Retinal pigment epithelial cell (primary cell): ENCODE measurements around the gene BLOC1S5.

ENCODE experiments used
- DNase-seq: peaks from one replicate; pipeline ENCODE4 v3.0.0-alpha.2; 2010; ENCODE audit warnings: low read depth
- H3K4me3 ChIP-seq: 2 replicates; pipeline ENCODE4 v1.5.1; 2011; ENCODE audit warnings: mild to moderate bottlenecking, low read length, control low read depth, moderate library complexity
- TF ChIP-seq, protein P1 (sequence below): conservative IDR thresholded peaks from 2 replicates; pipeline ENCODE4 v1.5.1; 2011; ENCODE audit warnings: low read depth, low read length, control low read depth, inconsistent platforms

The BLOC1S5 gene

DNA sequence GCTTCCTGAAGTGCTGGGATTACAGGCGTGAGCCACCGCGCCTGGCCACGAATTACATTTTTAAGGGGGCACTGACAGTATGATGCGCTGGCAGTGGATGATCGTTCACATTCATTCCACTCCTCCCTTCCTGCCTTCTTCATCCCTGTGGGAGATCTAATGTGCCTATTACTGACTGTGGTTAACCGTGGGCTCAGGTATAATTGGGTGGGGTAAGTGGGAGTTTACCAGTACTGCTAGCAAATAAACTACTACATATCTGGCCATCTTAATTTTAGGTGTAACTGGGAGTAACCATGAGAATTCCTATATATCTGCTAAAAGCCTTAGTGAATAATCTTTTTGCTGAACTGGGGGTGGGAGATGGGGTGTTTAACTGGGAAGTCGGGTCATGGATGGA, 6.5 kb upstream of the BLOC1S5 start:
- H3K4me3 ChIP-seq: no peak overlapping the region
- no peak for DNase-seq
- TF ChIP-seq, protein P1, sequence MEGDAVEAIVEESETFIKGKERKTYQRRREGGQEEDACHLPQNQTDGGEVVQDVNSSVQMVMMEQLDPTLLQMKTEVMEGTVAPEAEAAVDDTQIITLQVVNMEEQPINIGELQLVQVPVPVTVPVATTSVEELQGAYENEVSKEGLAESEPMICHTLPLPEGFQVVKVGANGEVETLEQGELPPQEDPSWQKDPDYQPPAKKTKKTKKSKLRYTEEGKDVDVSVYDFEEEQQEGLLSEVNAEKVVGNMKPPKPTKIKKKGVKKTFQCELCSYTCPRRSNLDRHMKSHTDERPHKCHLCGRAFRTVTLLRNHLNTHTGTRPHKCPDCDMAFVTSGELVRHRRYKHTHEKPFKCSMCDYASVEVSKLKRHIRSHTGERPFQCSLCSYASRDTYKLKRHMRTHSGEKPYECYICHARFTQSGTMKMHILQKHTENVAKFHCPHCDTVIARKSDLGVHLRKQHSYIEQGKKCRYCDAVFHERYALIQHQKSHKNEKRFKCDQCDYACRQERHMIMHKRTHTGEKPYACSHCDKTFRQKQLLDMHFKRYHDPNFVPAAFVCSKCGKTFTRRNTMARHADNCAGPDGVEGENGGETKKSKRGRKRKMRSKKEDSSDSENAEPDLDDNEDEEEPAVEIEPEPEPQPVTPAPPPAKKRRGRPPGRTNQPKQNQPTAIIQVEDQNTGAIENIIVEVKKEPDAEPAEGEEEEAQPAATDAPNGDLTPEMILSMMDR: no peak

DNA sequence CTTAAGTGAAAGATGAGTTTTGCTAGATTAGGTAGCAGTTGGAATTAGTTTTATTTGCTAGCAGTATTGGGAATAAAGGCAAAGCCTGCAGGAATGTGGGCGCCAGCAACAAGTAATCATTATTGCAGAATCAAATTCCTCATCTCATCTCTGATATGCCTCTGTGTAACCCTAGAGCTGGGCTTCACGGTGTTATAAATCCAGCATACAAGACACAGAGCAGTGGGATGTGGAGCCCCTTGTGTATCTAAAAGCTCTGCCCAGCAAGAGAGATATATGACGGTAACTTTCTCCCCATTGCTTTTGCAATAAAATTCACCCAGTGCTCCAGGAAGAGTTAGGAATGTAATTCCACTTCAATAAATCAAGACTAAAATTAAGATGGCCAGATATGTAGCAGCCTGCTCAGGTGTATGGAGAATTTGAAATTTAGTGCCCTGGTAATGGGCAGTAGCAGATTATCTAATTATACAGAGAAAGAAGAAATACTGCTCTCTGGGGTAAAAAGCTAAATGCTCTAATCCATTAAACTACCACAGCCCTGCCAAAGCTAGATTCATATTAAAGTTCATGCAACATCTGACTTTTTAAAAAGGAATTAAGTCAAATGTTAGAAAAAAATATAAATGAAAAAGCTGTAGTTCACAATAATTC, 5.6 kb upstream of the BLOC1S5 start:
- H3K4me3 ChIP-seq: no peak overlapping the region
- TF ChIP-seq, protein P1: no peak
- no peak for DNase-seq

DNA sequence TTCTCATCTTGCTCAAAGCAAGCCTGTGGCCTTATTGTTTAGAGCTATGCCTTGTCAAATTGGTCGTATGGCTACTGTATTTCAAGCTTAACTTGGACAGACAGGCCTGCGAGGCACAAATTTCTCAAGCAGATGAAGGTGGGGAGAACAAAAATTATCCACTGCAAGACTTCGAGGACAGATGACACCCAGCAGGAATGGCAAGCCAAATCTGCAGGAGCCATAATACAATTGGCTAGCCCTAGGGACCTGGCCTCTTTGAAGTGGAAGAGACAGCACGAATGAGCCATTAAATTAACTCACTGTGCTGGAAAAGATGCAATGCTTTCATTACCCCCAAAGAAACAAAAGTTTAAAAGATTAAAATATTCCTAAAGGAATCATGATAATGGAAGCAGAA, 5.0 kb upstream of the BLOC1S5 start:
- H3K4me3 ChIP-seq: no peak overlapping the region
- TF ChIP-seq, protein P1: no peak
- no peak for DNase-seq

DNA sequence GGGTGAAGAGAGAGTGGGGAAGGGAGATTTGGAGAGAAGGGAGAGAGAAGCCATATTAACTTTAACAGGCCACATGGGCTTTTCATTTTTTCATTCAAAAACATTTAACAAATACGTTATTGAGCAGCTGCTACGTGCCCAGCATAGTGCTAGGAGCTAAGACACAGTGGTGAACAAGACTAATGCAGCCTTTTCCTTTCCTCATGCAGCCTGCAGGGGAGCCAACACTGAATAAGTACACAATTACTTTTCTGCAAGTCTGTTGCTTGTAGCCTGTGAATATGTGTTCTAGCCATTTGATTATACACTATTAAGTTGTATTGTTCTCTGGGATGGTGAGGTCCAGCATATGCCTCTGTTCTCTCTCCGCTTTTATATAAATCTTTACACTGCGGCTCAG, 1.9 kb upstream of the BLOC1S5 start:
- H3K4me3 ChIP-seq: no peak overlapping the region
- DNase-seq: no peak
- TF ChIP-seq, protein P1: no peak

DNA sequence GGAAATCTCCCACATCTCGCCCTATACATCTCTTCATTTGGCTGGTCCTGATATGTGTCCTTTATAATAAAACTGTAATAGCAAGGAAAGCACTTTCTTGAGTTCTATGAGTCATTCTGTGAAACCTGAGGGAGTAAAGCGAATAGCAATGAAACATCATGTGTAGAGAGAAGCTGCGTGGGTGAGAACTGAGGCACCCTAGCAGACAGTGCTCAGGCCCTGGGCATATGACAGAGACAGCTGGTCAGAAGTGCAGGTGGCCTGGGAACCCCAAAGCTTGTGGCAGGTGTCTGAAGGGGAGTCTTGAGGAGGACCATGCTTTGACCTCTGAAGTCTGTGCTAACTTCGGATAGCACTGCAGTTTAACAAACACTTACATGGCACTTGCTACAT, 1.3 kb upstream of the BLOC1S5 start:
- TF ChIP-seq, protein P1: no peak
- DNase-seq: no peak
- no peak overlapping the region for H3K4me3 ChIP-seq

DNA sequence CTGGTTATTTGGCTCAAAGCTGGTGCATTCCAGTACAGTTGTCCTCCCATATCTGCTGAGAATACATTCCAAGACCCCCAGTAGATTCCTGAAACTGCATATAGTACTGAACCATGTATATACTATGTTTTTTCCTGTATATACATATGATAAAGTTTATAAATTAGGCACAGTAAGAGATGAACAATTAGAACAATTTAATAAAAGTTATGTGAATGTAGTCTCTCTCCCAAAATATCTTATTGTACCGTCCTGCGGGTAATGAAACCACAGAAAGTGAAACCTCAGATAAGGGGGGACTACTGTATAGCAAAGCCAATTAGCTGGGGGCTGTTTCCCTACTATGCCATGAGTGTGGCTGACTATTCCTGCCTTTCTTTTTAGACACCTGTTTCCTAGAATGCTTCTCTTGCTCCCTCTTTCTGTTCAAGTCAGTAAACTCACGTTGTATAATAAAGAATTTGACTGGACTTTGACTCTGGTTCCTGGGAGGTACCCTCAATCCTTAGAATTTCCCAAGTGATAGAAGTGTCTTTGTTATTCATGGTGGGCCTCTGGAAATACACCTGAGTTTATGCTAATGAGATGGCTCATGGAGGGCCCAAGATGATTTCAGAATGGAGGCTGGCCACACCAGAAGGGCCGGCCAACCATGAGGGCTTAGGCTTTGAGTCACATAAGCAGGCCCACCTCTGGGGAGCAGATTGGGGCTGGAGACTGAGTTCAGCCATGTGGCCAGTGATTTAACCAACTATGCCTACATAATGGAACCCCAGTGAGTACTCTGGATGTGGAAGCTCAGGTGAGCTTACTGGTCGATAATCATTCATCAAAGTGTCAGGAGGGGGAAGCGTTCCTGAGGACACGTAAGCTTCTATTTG, 689 bp upstream of the BLOC1S5 start:
- no peak for DNase-seq
- TF ChIP-seq, protein P1: no peak
- peak overlapping the region; percentile 92 for H3K4me3 ChIP-seq

DNA sequence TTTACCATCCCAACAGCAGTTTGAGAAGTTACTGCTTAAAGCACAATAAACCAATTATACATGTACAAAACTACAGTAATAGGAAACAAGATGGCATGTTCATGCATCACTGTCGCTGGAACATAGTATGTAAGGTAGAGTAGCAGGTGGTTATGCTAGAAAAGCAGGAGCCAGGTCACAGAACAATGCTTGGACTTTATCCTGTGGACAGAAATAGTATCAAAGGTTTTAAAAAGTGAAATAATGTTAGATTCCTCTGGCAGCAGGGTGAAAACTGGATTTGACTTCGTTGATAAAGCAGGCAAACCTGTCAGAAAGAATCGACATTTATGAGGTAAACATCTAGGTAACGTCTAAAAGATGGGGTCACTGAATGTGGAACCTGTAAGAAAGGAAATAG, 2.5 kb downstream of the BLOC1S5 start:
- TF ChIP-seq, protein P1: no peak
- no peak overlapping the region for H3K4me3 ChIP-seq
- no peak for DNase-seq
